ENCODE measurements around the gene NEMP2. TPM values are rescaled to one million over a fixed set of nuclear protein-coding genes. Genes with fewer than 3 reads are reported as not detected.
A peak's percentile ranks its signal among the peaks of the same experiment; 100 is the strongest.

NEMP2 gene
- total RNA-seq, 1 experiment from 2014 or later = 46.0 TPM

DNA sequence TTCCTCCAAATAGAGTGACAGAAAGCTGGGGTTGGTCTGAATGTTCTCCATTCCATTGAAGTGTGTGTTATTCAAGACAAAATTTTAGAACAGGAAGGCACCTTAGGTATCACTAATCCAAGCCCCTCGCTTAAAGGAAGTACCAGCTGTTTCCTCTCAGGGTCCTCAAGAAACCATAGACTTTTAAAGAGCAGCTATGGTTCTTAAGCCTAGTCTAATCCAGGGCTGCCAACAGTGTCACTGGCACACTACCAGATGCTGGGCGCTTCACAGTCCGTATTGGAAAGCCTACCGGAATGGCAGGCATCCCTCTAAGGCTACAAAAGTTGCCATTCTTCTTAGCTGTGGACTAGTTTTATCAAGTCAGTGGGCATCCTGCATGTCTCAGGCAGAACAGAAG lies 1.9 kb downstream of the NEMP2 start:
- Mint-ChIP-seq H3K4me3 (ENCODE audit: unreplicated experiment) (no peak overlapping the region), H3K36me3 (ENCODE audit: insufficient read depth, unreplicated experiment) (peaks cover 8% of the 10 kb centered on the region), H3K9me3 (ENCODE audit: unreplicated experiment) (no peaks in the 10 kb centered on the region), H3K4me1 (ENCODE audit: insufficient read depth, unreplicated experiment) (peaks cover 55% of the 10 kb centered on the region), H3K27me3 (ENCODE audit: insufficient read depth, unreplicated experiment) (no peaks in the 10 kb centered on the region), H3K27ac (ENCODE audit: low read depth, unreplicated experiment) (peak overlapping the region; percentile 39)
- ChIA-PET POLR2A (interaction anchor here (0.6 to 3.5 kb wide), 12 partner anchors 13 to 349 kb away, joined by 3 to 42 read pairs (median 6); no protein-coding TSS in a partner anchor), CTCF (interaction anchor here (0.6 to 2.2 kb wide), 2 partner anchors 150 to 262 kb away, joined by 3 to 5 read pairs; no protein-coding TSS in a partner anchor)
- TF ChIP-seq, protein P1, sequence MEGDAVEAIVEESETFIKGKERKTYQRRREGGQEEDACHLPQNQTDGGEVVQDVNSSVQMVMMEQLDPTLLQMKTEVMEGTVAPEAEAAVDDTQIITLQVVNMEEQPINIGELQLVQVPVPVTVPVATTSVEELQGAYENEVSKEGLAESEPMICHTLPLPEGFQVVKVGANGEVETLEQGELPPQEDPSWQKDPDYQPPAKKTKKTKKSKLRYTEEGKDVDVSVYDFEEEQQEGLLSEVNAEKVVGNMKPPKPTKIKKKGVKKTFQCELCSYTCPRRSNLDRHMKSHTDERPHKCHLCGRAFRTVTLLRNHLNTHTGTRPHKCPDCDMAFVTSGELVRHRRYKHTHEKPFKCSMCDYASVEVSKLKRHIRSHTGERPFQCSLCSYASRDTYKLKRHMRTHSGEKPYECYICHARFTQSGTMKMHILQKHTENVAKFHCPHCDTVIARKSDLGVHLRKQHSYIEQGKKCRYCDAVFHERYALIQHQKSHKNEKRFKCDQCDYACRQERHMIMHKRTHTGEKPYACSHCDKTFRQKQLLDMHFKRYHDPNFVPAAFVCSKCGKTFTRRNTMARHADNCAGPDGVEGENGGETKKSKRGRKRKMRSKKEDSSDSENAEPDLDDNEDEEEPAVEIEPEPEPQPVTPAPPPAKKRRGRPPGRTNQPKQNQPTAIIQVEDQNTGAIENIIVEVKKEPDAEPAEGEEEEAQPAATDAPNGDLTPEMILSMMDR (IDR thresholded peaks at IDR 0.05; ENCODE audit: unreplicated experiment) = no peak
- intact Hi-C loops (cut with micrococcal nuclease) = no loop called here
- no TSS peak for BruUV-seq (replicated peaks)
- no peak for DNase-seq (ENCODE audit: unreplicated experiment)

DNA sequence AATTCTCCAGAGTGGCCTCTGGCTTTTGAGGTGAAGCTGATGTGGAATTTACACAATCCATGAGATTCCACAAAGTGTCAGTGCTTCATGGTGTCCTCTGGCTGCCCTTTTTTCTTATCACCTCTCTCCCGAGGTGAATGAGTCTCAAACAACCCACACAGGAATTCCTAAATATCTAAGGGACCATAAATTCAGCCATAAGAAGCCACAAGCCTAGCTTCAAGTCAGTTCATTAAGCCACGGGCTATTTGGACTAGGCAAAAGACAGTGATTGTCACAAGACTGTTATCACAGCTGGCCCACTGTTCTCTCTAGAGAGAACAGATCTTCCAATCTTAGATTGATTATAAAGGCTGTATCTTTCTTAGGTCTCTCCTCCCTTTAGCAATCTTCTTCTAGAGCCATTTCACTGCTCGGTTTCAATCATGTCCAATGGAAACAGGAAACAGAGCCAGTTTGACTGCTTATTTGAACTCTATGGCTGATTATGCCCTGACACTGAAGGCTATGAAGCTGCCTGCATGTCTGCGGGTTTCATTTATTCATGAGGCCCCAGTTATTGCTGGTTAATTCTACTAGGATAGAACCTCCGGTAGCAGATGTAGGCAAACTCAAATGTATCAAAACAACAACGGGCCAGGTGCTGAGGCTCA lies 4.1 kb downstream of the NEMP2 start:
- Mint-ChIP-seq H3K9me3 (ENCODE audit: unreplicated experiment) (no peaks in the 10 kb centered on the region), H3K36me3 (ENCODE audit: insufficient read depth, unreplicated experiment) (peaks cover 8% of the 10 kb centered on the region), H3K27ac (ENCODE audit: low read depth, unreplicated experiment) (peak overlapping the region; percentile 87), H3K4me3 (ENCODE audit: unreplicated experiment) (no peak overlapping the region), H3K27me3 (ENCODE audit: insufficient read depth, unreplicated experiment) (no peaks in the 10 kb centered on the region), H3K4me1 (ENCODE audit: insufficient read depth, unreplicated experiment) (peaks cover 41% of the 10 kb centered on the region)
- no peak for DNase-seq (ENCODE audit: unreplicated experiment)
- no TSS peak for BruUV-seq (replicated peaks)
- ChIA-PET CTCF (interaction anchor here (1.2 to 1.8 kb wide), 2 partner anchors 15 to 150 kb away, joined by 4 to 9 read pairs; no protein-coding TSS in a partner anchor), POLR2A (interaction anchor here (1.0 to 4.6 kb wide), 11 partner anchors 16 to 121 kb away, joined by 3 to 26 read pairs (median 6); no protein-coding TSS in a partner anchor)
- TF ChIP-seq, protein P1 (IDR thresholded peaks at IDR 0.05; ENCODE audit: unreplicated experiment) = no peak
- intact Hi-C loops (cut with micrococcal nuclease) = no loop called here

DNA sequence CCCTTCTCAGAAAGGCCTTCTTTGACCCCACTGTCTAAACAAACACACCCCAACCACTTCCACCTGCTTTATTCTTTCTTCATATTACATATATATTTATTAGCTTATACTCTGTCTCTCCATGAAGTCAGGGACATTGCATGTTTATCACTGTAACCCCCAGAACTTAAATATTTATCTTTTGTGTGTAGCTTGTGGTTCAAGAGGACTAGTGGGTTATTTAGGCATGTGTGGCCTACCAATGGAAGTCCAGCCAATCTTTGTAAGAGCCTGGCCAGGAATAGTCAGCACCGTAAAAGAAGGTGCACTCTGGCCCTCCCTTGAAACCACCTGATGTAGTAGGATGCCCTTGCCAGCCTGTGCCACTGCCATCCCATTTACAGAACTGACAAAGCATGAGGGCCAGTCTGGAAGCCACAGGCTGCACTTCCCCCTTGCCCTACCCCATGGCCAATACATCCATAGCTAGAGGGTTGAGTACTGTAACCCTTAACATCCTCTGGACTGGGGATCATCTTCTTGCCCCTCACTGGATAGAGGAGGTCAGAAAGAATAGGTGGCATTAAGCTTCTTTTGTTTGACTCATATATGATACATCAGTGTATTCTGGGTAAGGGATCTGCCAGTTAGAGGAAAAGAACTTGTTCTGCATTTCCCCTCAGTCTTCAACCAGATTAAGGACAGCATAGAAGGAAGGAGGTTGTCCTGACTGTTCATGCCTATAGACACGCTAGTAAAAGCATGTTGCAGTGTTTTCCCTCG lies 4.9 kb downstream of the NEMP2 start:
- peak overlapping the region; percentile 87 for H3K27ac Mint-ChIP-seq (ENCODE audit: low read depth, unreplicated experiment)
- no TSS peak for BruUV-seq (replicated peaks)
- CTCF ChIA-PET = interaction anchor here (0.6 to 1.8 kb wide), 6 partner anchors 14 to 275 kb away, joined by 3 to 9 read pairs (median 4); no protein-coding TSS in a partner anchor

More for the DNA sequence above, 4.9 kb downstream of the NEMP2 start:
- Mint-ChIP-seq H3K27me3 (ENCODE audit: insufficient read depth, unreplicated experiment) (no peaks in the 10 kb centered on the region), H3K36me3 (ENCODE audit: insufficient read depth, unreplicated experiment) (peaks cover 8% of the 10 kb centered on the region), H3K9me3 (ENCODE audit: unreplicated experiment) (no peaks in the 10 kb centered on the region), H3K4me3 (ENCODE audit: unreplicated experiment) (no peak overlapping the region), H3K4me1 (ENCODE audit: insufficient read depth, unreplicated experiment) (peaks cover 41% of the 10 kb centered on the region)
- no peak for DNase-seq (ENCODE audit: unreplicated experiment)
- TF ChIP-seq, protein P1 (IDR thresholded peaks at IDR 0.05; ENCODE audit: unreplicated experiment) = no peak
- intact Hi-C loops (cut with micrococcal nuclease) = no loop called here
- POLR2A ChIA-PET = interaction anchor here (0.6 to 4.6 kb wide), 15 partner anchors 9 to 766 kb away, joined by 3 to 26 read pairs (median 5); partner anchors contain the start of gene HIBCH
